HEK293T (cell line): ENCODE measurements around the gene RERG.
"Not testable (repeated sequence)": the region's sequence is repeated elsewhere in the genome, so short reads cannot be mapped to it uniquely, and the experiment has no call there.

Experiments used
- CTCF ChIA-PET: fragments of 350-600 bp; formaldehyde crosslinking; extraction: SDS; loops from one replicate; lab custom pipeline; 2021; ENCODE audit warnings: antibody characterized with exemption, inconsistent platforms; lab: Yijun Ruan, JAX
- POLR2A ChIA-PET: fragments of 350-600 bp; formaldehyde crosslinking; extraction: SDS; loops from one replicate; lab custom pipeline; 2020; ENCODE audit warnings: antibody characterized with exemption, inconsistent platforms; lab: Yijun Ruan, JAX
- DNase-seq: peaks from one replicate; pipeline ENCODE4 v3.0.0; 2012; ENCODE audit warnings: mixed read lengths; ENCODE audit errors: extremely low spot score
- ARNT ChIP-seq: fragments of 450-650 bp; IDR thresholded peaks from 2 replicates; pipeline ENCODE4 v1.6.1; 2017; ENCODE audit warnings: mild to moderate bottlenecking
- BHLHE40 ChIP-seq: fragments of 450-650 bp; IDR thresholded peaks from 2 replicates; pipeline ENCODE4 v1.6.1; 2016; ENCODE audit warnings: mild to moderate bottlenecking, moderate library complexity, borderline replicate concordance
- CTBP1 ChIP-seq: fragments of 450-650 bp; IDR thresholded peaks from 2 replicates; pipeline ENCODE4 v1.6.1; 2016; ENCODE audit warnings: borderline replicate concordance
- ELF4 ChIP-seq: fragments of 450-650 bp; IDR thresholded peaks from 2 replicates; pipeline ENCODE4 v1.6.1; 2017; ENCODE audit warnings: antibody characterized with exemption
- FOXA1 ChIP-seq: fragments of 450-650 bp; IDR thresholded peaks from 2 replicates; pipeline ENCODE4 v1.6.1; 2016; ENCODE audit warnings: mild to moderate bottlenecking
- FOXK2 ChIP-seq: fragments of 450-650 bp; IDR thresholded peaks from 2 replicates; pipeline ENCODE4 v1.6.1; 2016; ENCODE audit warnings: mild to moderate bottlenecking
- FOXM1 ChIP-seq: fragments of 450-650 bp; IDR thresholded peaks from 2 replicates; pipeline ENCODE4 v1.6.1; 2017; ENCODE audit warnings: mild to moderate bottlenecking, borderline replicate concordance
- HDGF ChIP-seq: fragments of 450-650 bp; IDR thresholded peaks from 2 replicates; pipeline ENCODE4 v1.6.1; 2017; ENCODE audit warnings: antibody characterized with exemption, borderline replicate concordance
- L3MBTL2 ChIP-seq: fragments of 450-650 bp; conservative IDR thresholded peaks from 2 replicates; pipeline ENCODE4 v1.6.1; 2016; ENCODE audit warnings: mild to moderate bottlenecking
- LEF1 ChIP-seq: fragments of 450-650 bp; IDR thresholded peaks from 2 replicates; pipeline ENCODE4 v1.6.1; 2017; ENCODE audit warnings: mild to moderate bottlenecking, borderline replicate concordance
- NFRKB ChIP-seq: fragments of 450-650 bp; IDR thresholded peaks from 2 replicates; pipeline ENCODE4 v1.6.1; 2016; ENCODE audit warnings: mild to moderate bottlenecking, moderate library complexity
- PKNOX1 ChIP-seq: fragments of 450-650 bp; IDR thresholded peaks from 2 replicates; pipeline ENCODE4 v1.6.1; 2016
- SP1 ChIP-seq: fragments of 450-650 bp; IDR thresholded peaks from 2 replicates; pipeline ENCODE4 v1.6.1; 2017
- SUZ12 ChIP-seq: fragments of 450-650 bp; IDR thresholded peaks from 2 replicates; pipeline ENCODE4 v1.6.1; 2016; ENCODE audit warnings: mild to moderate bottlenecking
- TARDBP ChIP-seq: fragments of 450-650 bp; IDR thresholded peaks from 2 replicates; pipeline ENCODE4 v1.6.1; 2016
- ZNF384 ChIP-seq: fragments of 450-650 bp; IDR thresholded peaks from 2 replicates; pipeline ENCODE4 v1.6.1; 2016

Gene RERG

GRCh38 chr12:15232959-15233358 lies 11.7 kb upstream of the RERG start:
- ChIA-PET CTCF (interaction anchor here (1.9 kb wide), 1 partner anchor 11 kb away, joined by 11 read pairs; the partner anchor contains the start of gene RERG), POLR2A (no interaction called here)
- no peak for DNase-seq
- TF ChIP-seq ZNF384: no peak
- TF ChIP-seq PKNOX1: no peak
- no peak for TF ChIP-seq SUZ12
- no peak for TF ChIP-seq ARNT
- no peak for TF ChIP-seq LEF1
- no peak for TF ChIP-seq SP1
- no peak for TF ChIP-seq BHLHE40
- no peak for TF ChIP-seq FOXA1
- no peak for TF ChIP-seq CTBP1

- ChIA-PET POLR2A (no interaction called here), CTCF (interaction anchor here (0.6 to 1.9 kb wide), 2 partner anchors 10 to 294 kb away, joined by 5 to 11 read pairs; partner anchors contain the start of gene RERG)
- TF ChIP-seq LEF1 (no peak), ARNT (no peak), FOXA1 (no peak), NFRKB (no peak), ZNF384 (no peak), ELF4 (no peak), SP1 (no peak), FOXM1 (no peak), TARDBP (no peak), BHLHE40 (no peak), L3MBTL2 (no peak), SUZ12 (no peak), PKNOX1 (no peak), FOXK2 (no peak), HDGF (no peak), CTBP1 (no peak)
- no peak for DNase-seq
Measured at GRCh38 chr12:15231493-15231892, 10.3 kb upstream of the RERG start.

GRCh38 chr12:15230751-15231150 lies 9.5 kb upstream of the RERG start:
- ChIA-PET CTCF (interaction anchor here (0.9 kb wide), 1 partner anchor 9 kb away, joined by 7 read pairs; the partner anchor contains the start of gene RERG), POLR2A (interaction anchor here (1.2 kb wide), 1 partner anchor 9 kb away, joined by 5 read pairs; the partner anchor contains the start of gene RERG)
- no peak for DNase-seq

GRCh38 chr12:15230137-15230536 lies 8.9 kb upstream of the RERG start:
- no peak for DNase-seq
- ChIA-PET CTCF (interaction anchor here (0.9 kb wide), 1 partner anchor 9 kb away, joined by 7 read pairs; the partner anchor contains the start of gene RERG), POLR2A (interaction anchor here (1.2 kb wide), 1 partner anchor 9 kb away, joined by 5 read pairs; the partner anchor contains the start of gene RERG)
- TF ChIP-seq SP1 (no peak), BHLHE40 (no peak), HDGF (no peak), FOXA1 (no peak), FOXK2 (no peak), SUZ12 (no peak), CTBP1 (no peak), ELF4 (no peak), PKNOX1 (no peak), FOXM1 (no peak), LEF1 (no peak), ARNT (no peak)

More at GRCh38 chr12:15230751-15231150, 9.5 kb upstream of the RERG start:
- TF ChIP-seq SUZ12 (no peak), PKNOX1 (no peak), BHLHE40 (no peak), FOXA1 (no peak), LEF1 (no peak), HDGF (no peak), ARNT (no peak), FOXM1 (no peak), SP1 (no peak), ZNF384 (no peak), CTBP1 (no peak), FOXK2 (no peak), L3MBTL2 (no peak), TARDBP (no peak)

GRCh38 chr12:15227004-15227679 lies 5.9 kb upstream of the RERG start:
- TF ChIP-seq FOXM1 (no peak), SP1 (no peak), LEF1 (no peak), CTBP1 (no peak), ELF4 (no peak), FOXK2 (no peak), NFRKB (no peak), ARNT (no peak), HDGF (no peak), SUZ12 (no peak), TARDBP (no peak), FOXA1 (no peak), ZNF384 (no peak), PKNOX1 (no peak), L3MBTL2 (no peak), BHLHE40 (no peak)
- POLR2A ChIA-PET: no interaction called here
- CTCF ChIA-PET: interaction anchor here (0.6 to 1.5 kb wide), 8 partner anchors 40 to 763 kb away, joined by 3 read pairs; no protein-coding TSS in a partner anchor
- DNase-seq: peak; percentile 39

GRCh38 chr12:15225863-15226218 lies 4.6 kb upstream of the RERG start:
- DNase-seq, CTCF ChIA-PET, POLR2A ChIA-PET: not testable (repeated sequence)
